ENCODE data around the gene CBFA2T3. TPM values are rescaled to one million over a fixed set of nuclear protein-coding genes. Genes with fewer than 3 reads are reported as not detected.

The CBFA2T3 gene
- total and polyA plus RNA-seq, 5 experiments from 2014 or later: 0.04 to 2.0 (median 1.5) TPM; not detected in 2

DNA sequence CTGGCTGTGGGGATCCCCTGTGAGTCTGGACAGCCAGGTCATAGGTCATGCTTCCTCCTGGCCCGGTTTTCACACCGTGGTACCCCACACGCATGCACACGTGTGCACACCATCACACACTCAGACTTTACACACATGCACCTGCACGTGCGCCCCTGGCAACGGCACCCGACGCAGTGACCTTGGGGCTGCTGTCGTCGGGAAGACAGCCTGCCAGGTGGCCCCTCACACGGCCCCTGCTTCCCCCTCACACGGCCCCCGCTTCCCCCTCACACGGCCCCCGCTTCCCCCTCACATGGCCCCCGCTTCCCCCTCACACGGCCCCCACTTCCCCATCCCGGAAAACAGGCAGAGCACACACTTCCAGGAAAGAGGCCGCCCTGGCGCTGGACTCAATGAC is 45.1 kb downstream of the CBFA2T3 start:
- no peaks in the 10 kb centered on the region for H3K9me3 Mint-ChIP-seq
- peaks cover 0 to 8% (median 3%) of the 10 kb centered on the region in 4 donors for H3K4me1 Mint-ChIP-seq
- ATAC-seq: no peak
- H3K36me3 Mint-ChIP-seq: no peaks in the 10 kb centered on the region
- peaks cover 0 to 13% (median 8%) of the 10 kb centered on the region in 5 donors for H3K27me3 Mint-ChIP-seq
- no peak overlapping the region for H3K27ac Mint-ChIP-seq
- no peak for DNase-seq
- H3K4me3 Mint-ChIP-seq: no peak overlapping the region
- POLR2A ChIA-PET: no interaction called here

- ATAC-seq: no peak
- no peak overlapping the region for H3K27ac Mint-ChIP-seq
Measured at GRCh38 chr16:88931373-88931900, 45.6 kb downstream of the CBFA2T3 start.

DNA sequence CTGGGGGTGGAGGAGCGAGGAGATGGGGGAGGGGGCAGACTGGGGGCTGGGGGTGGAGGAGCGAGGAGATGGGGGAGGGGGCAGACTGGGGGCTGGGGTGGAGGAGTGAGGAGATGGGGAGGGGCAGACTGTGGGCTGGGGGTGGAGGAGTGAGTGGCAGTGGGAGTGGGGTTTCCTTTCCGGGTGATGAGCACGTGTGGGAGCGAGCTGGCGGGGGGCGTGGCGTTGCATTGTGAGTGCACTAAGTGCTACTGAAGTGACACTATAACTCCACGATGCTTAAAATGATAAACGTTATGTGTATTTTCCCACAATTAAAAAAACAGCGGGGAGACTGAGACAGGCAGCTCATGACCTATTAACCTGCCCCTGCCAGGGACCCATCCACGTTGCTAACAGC is 46.3 kb downstream of the CBFA2T3 start:
- POLR2A ChIA-PET: no interaction called here

More at GRCh38 chr16:88931373-88931900, 45.6 kb downstream of the CBFA2T3 start:
- DNase-seq: no peak
- H3K9me3 Mint-ChIP-seq: no peaks in the 10 kb centered on the region
- POLR2A ChIA-PET: no interaction called here
- H3K27me3 Mint-ChIP-seq: peaks cover 0 to 8% (median 3%) of the 10 kb centered on the region in 5 donors
- peaks cover 0 to 5% (median under 1%) of the 10 kb centered on the region in 4 donors for H3K4me1 Mint-ChIP-seq
- no peaks in the 10 kb centered on the region for H3K36me3 Mint-ChIP-seq
- H3K4me3 Mint-ChIP-seq: no peak overlapping the region

GRCh38 chr16:88929091-88929445 is 47.9 kb downstream of the CBFA2T3 start:
- no peaks in the 10 kb centered on the region for H3K9me3 Mint-ChIP-seq
- H3K4me1 Mint-ChIP-seq: peaks cover 0 to 6% (median 0%) of the 10 kb centered on the region in 4 donors
- ATAC-seq: no peak
- POLR2A ChIA-PET: no interaction called here
- H3K36me3 Mint-ChIP-seq: no peaks in the 10 kb centered on the region
- DNase-seq: no peak
- H3K27me3 Mint-ChIP-seq: no peaks in the 10 kb centered on the region
- H3K27ac Mint-ChIP-seq: no peak overlapping the region
- H3K4me3 Mint-ChIP-seq: no peak overlapping the region

More for the DNA sequence above, 46.3 kb downstream of the CBFA2T3 start:
- Mint-ChIP-seq H3K9me3 (no peaks in the 10 kb centered on the region), H3K36me3 (no peaks in the 10 kb centered on the region), H3K27ac (no peak overlapping the region), H3K4me1 (peaks cover 0 to 2% (median 0%) of the 10 kb centered on the region in 4 donors), H3K27me3 (peaks cover 0 to 4% (median 0%) of the 10 kb centered on the region in 5 donors), H3K4me3 (no peak overlapping the region)
- DNase-seq (no peak), ATAC-seq (no peak)

- Mint-ChIP-seq H3K9me3 (no peaks in the 10 kb centered on the region), H3K36me3 (no peaks in the 10 kb centered on the region), H3K4me3 (no peak overlapping the region), H3K27me3 (no peaks in the 10 kb centered on the region), H3K27ac (no peak overlapping the region), H3K4me1 (peaks cover 0 to 6% (median 0%) of the 10 kb centered on the region in 4 donors)
- POLR2A ChIA-PET: no interaction called here
- no peak for ATAC-seq
- no peak for DNase-seq
Measured at GRCh38 chr16:88928405-88929090, 48.5 kb downstream of the CBFA2T3 start.

- no peaks in the 10 kb centered on the region for H3K27me3 Mint-ChIP-seq
Measured at GRCh38 chr16:88927661-88928060, 49.3 kb downstream of the CBFA2T3 start.

GRCh38 chr16:88927010-88927409 is 50.0 kb downstream of the CBFA2T3 start:
- peaks cover 0 to 3% (median 0%) of the 10 kb centered on the region in 5 donors for H3K27me3 Mint-ChIP-seq
- no peaks in the 10 kb centered on the region for H3K36me3 Mint-ChIP-seq
- peak overlapping the region in 2 of 10 donors; percentile 37 to 83 for H3K27ac Mint-ChIP-seq
- H3K9me3 Mint-ChIP-seq: no peaks in the 10 kb centered on the region
- ATAC-seq: no peak
- H3K4me3 Mint-ChIP-seq: no peak overlapping the region
- DNase-seq: no peak
- POLR2A ChIA-PET: interaction anchor here (1.0 kb wide), 1 partner anchor 115 kb away, joined by 3 read pairs; the partner anchor contains the start of gene APRT
- peaks cover 0 to 13% (median under 1%) of the 10 kb centered on the region in 4 donors for H3K4me1 Mint-ChIP-seq

More at GRCh38 chr16:88927661-88928060, 49.3 kb downstream of the CBFA2T3 start:
- H3K4me1 Mint-ChIP-seq: peaks cover 0 to 8% (median 0%) of the 10 kb centered on the region in 4 donors
- POLR2A ChIA-PET: no interaction called here
- H3K36me3 Mint-ChIP-seq: no peaks in the 10 kb centered on the region
- H3K4me3 Mint-ChIP-seq: no peak overlapping the region
- no peak overlapping the region for H3K27ac Mint-ChIP-seq
- DNase-seq (no peak), ATAC-seq (no peak)
- no peaks in the 10 kb centered on the region for H3K9me3 Mint-ChIP-seq

DNA sequence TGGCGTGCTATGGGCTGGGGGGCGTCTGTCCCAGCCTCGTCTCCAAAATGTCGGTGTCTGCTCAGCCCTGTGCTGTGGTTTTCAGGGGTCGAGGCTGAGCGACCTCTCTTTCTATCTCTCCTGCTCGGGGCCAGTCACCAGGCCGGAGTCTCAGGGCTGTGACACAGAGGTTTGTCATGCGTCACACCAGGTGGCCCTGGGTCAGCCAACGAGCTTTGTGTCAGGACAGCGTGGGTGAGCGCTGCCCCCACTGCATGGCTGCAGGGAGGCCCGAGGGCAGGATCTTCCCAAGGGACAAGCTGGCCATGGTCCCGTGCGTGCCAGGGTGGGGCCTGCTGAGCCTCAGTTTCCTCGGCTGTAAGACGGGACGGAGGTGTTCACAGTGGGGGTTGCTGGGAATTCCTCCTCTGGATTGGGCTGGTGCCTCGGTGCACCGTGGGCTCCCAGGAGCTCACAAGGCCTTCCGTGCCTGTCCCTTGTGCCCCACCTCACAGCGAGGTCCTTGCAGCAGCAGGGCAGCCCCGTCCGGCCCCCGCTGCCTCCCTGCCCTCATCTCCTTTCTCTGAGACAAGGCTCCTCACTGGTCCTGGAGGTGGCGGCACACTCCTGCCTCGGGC is 50.5 kb downstream of the CBFA2T3 start:
- Mint-ChIP-seq H3K4me3 (no peak overlapping the region), H3K36me3 (no peaks in the 10 kb centered on the region), H3K9me3 (no peaks in the 10 kb centered on the region), H3K27me3 (peaks cover 0 to 7% (median 0%) of the 10 kb centered on the region in 5 donors), H3K27ac (peak overlapping the region in 1 of 10 donors; percentile 83), H3K4me1 (peaks cover 0 to 16% (median 3%) of the 10 kb centered on the region in 4 donors)
- POLR2A ChIA-PET: interaction anchor here (1.0 kb wide), 1 partner anchor 115 kb away, joined by 3 read pairs; the partner anchor contains the start of gene APRT
- DNase-seq (no peak), ATAC-seq (no peak)

- Mint-ChIP-seq H3K36me3 (no peaks in the 10 kb centered on the region), H3K4me1 (peaks cover 0 to 23% (median 6%) of the 10 kb centered on the region in 4 donors), H3K9me3 (no peaks in the 10 kb centered on the region), H3K27me3 (peaks cover 0 to 7% (median 0%) of the 10 kb centered on the region in 5 donors), H3K4me3 (no peak overlapping the region), H3K27ac (peak overlapping the region in 1 of 10 donors; percentile 78)
- ATAC-seq (no peak), DNase-seq (no peak)
- POLR2A ChIA-PET: no interaction called here
Measured at GRCh38 chr16:88925540-88925887, 51.5 kb downstream of the CBFA2T3 start.

DNA sequence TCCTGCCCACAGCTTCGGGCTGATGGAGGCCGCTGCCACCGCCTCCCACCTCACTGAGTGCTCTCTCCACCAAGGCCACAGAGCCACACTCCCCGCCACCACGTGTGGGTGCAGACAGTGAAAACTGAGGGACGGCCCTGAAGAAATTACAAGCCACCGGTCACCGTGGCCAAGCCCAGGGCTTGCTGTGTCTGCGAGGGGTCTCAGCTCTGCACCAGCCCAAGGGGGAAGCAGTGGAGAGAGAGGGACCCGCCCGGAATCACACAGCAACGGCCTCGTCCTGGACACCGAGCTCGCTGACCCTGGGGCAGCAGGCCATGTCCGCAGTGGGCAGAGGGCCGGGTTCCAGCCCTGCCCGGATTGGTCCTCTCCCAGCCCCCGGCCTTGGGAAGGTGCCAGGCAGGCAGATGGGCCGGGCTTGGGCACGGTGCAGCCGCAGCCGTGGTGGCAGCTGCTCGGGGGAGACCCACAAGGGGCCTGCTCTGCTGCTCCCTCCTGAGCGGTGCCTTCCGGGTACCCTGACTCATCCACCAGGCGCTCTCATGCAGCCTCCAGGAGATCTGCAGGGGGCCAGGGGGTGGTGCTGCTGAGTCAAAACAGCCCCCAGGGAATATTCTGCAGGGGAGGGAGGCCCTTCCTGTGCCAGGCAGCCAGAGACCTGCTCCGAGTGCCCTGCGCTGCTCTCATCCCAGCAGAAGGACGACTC is 52.0 kb downstream of the CBFA2T3 start:
- POLR2A ChIA-PET: no interaction called here
- ATAC-seq (peak in 1 of 2 donors; percentile 81), DNase-seq (peak in 2 of 10 donors; percentile 27 to 71)
- Mint-ChIP-seq H3K36me3 (no peaks in the 10 kb centered on the region), H3K4me1 (peaks cover 0 to 25% (median 6%) of the 10 kb centered on the region in 4 donors), H3K9me3 (no peaks in the 10 kb centered on the region), H3K27me3 (peaks cover 0 to 7% (median 0%) of the 10 kb centered on the region in 5 donors), H3K27ac (peak overlapping the region in 1 of 10 donors; percentile 78), H3K4me3 (no peak overlapping the region)

DNA sequence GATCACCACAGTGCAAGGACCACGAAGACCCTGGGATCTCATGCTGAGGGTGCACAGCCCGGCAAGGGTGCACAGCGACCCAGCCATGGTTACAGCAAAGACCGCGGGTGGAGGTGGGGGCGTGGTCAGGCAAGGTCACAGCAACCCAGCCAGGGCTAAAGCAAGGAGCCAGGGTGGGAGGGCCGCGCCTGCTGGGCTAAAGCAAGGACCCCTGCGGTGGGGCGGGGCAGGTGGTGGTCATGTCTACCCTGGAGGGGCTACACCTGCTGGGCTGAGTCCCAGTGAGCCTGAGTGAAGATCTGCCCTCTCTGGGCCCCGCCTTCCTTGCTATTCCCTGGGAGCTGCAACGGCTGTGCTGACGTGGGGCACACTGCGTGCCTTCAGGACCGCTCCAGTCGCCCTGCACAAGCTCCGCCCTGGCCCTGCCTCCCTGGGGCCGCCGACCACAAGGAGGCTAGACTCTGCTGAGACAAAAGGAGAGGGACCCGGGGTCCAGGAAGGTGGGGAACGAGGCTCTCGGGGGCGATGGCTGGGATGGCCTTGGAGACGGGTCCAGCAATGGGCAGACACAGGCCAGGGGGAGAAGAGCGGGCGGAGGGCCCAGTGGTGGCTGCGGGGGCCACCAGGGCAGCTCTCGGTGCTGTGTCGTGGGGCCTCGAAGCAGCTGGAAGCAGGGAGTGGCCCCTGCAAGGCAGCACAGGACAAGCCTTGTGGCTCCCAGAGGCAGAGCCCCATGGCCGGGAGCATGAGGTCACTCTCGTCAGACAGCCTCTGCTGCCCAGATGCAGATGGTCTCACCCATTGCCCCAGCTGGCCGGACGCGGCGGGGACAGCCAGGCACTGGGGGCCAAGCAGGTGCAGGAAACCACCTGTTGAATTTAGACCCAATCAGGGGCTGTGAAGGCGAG is 52.8 kb downstream of the CBFA2T3 start:
- ATAC-seq (no peak), DNase-seq (no peak)
- peaks cover 0 to 28% (median 6%) of the 10 kb centered on the region in 4 donors for H3K4me1 Mint-ChIP-seq
- peak overlapping the region in 1 of 10 donors; percentile 24 for H3K27ac Mint-ChIP-seq
- H3K4me3 Mint-ChIP-seq: no peak overlapping the region
- H3K36me3 Mint-ChIP-seq: no peaks in the 10 kb centered on the region
- H3K9me3 Mint-ChIP-seq: no peaks in the 10 kb centered on the region
- POLR2A ChIA-PET: no interaction called here
- H3K27me3 Mint-ChIP-seq: peaks cover 0 to 7% (median 0%) of the 10 kb centered on the region in 5 donors

GRCh38 chr16:88923450-88923849 is 53.6 kb downstream of the CBFA2T3 start:
- H3K9me3 Mint-ChIP-seq: no peaks in the 10 kb centered on the region
- H3K27me3 Mint-ChIP-seq: peaks cover 0 to 7% (median 0%) of the 10 kb centered on the region in 5 donors
- DNase-seq (no peak), ATAC-seq (no peak)
- H3K4me3 Mint-ChIP-seq: no peak overlapping the region
- POLR2A ChIA-PET: no interaction called here
- H3K36me3 Mint-ChIP-seq: no peaks in the 10 kb centered on the region
- H3K4me1 Mint-ChIP-seq: peaks cover 0 to 32% (median 6%) of the 10 kb centered on the region in 4 donors
- H3K27ac Mint-ChIP-seq: no peak overlapping the region

All from naive thymus-derived CD8-positive, alpha-beta T cell (primary cell).